ENCODE results near the gene USP38.
"Not testable (repeated sequence)": the region's sequence is repeated elsewhere in the genome, so short reads cannot be mapped to it uniquely, and the experiment has no call there.

The USP38 gene

DNA sequence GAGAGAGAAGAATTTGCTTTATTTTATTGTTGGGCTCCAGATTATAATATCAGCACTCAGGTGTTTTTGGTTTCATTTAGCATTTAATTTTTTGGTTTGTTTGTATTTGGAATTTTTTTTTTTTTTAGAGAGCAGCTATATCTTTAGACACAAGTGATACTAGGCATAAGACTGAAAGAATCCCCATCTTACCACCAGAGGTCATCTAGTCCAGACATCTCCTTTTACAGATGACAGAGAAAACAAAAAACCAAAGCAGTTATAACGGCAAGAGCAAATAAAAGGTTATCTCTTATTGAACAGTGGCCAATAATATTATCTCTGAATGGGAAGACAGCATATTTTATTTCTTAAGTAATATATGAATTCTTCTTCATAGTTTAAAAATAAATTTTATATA, 22.8 kb downstream of the USP38 start:
- no peak for DNase-seq

GRCh38 chr4:143212566-143212965, 27.8 kb downstream of the USP38 start:
- no peak for DNase-seq

DNA sequence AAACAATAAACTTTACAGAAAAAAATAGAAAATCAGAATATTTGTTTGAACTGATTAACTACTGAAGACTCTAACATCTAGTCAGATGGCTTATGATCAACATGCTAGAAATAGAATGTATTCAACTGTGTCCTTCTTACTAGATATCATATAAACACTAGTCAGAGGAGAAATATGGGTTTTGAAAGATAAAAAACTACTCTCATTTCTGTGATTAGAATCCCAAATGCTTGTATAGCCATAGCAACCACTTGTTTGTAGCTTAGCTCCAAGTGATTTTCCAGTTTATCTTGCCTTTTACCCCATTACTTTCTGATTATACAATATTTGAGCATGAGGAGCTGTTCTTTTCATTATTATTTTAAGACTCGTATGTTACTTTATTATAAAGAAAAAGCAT, 31.2 kb downstream of the USP38 start:
- no peak for DNase-seq

- no peak for DNase-seq
These were observed 39.5 kb downstream of the USP38 start for GRCh38 chr4:143224255-143224654.

DNA sequence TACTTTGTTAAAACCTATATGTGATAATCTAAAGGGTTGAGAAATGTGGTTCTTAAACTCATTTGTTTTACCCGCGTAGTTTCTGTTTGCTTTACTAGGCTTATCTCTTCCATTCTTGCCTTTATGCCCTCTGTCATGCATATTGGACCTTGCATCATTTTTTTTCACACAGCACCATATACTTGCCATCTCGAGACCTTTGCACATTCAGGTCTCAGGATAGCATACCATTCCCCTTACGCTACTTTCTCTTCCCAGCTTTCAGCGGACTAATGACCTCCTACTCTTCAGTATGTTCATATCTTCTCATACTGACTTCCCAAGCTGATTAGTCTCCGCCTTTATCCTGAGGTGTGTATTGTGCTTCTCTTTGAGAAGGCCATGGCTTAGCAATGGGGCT, 40.5 kb downstream of the USP38 start:
- DNase-seq: no peak

DNA sequence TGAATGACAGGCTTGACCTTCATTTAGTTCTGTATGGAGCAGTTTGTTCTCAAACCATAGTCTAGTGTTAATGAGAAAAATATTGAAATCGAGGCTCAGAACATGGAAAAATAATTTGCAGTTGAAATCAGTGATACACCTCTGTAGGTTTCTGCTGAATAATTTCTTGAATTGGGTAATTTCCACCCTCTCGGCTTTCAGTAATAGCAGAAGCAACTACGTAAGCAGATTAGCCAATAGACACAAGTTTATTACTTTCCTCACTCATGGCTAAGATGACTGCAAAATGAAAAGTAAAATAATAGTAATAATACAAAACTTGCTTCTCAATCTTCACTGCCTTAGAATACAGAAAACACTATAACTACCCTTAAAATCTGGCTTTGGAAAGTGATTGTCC, 46.0 kb downstream of the USP38 start:
- DNase-seq: no peak

- no peak for DNase-seq
These were observed 47.6 kb downstream of the USP38 start for GRCh38 chr4:143232277-143232676.

GRCh38 chr4:143234153-143234552, 49.4 kb downstream of the USP38 start:
- DNase-seq: no peak

DNA sequence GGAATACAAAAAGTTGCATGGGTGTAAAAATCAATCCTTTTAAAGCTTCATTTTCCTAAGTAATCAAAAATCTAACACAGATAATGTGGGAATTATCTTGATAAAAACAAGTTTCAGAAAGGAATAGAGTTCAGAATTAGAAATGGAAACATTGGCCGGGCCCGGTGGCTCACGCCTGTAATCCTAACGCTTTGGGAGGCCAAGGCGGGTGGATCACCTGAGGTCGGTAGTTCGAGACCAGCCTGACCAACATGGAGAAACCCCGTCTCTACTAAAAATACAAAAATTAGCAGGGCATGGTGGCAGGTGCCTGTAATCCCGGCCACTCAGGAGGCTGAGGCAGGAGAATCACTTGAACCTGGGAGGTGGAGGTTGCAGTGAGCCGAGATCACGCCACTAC, 52.5 kb downstream of the USP38 start:
- DNase-seq: not testable (repeated sequence)

DNA sequence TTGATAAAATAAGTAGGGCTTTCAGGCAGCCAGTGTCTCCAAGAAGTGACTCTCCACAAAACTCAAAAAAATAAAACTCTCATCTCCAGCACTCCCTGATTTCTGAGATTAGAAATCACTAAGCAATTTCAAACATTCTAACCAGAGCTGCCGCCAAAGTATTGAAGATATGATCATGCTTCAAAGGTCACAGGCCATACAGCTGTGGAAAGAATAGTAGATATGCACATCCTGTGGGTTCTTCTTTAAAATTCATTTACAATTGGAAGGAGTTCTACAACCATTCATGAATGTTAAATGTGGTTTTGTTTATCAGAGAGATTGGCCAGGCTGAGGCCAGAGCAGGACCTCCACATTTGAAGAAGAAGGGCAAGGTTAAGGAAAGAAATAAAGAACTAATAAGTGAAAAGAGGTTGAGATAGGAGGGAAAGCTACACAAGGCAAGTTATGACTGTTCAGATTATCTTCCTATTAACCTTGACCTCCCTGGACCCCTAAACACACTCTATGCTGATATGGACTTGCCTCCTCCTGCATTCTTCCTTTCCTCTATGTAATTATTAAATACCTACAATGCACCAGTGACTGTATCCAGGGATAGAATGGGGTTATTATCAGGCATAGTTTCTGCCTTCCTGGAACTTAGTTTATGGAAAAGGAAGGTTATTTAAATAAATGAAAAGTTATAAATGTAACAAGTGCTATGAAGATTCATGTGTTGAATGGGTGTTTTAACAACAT, 56.4 kb downstream of the USP38 start:
- DNase-seq: no peak

DNA sequence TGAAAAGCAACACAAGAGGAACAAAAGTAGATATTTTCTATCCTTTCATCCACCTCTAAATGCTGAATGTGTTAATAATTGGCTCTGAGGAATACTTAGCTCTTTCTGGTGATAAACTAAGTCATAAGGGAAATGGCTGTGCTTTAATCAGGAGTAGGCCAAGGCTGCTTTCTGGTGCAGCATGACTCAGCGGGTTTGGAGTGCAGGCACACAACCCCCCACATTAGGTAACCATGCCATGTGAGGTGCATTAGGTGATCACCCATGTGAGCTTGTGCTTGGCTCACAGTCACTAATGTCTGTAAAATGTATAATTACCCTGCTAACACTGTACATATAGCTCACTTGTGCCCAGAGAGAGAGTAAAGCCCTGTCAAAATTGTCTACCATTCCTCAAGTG, 57.2 kb downstream of the USP38 start:
- no peak for DNase-seq

DNA sequence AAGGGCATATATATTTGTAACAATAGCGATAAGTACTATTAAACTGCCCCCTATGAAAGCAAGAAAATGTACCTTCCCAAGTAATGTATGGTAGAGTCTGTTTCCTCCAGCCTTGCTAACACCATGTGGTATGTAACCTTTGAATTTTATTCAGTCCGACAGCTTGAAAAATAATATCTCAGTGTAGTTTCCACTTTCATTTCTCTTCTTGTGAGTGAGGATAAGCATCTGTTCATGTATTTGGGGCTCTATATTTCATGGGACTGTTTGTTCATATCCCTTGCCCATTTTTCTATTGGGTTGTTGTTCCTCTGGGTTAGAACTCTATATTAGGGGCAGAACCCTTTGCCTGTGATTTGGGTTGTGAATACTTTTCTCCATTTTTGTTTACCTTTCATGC, 58.3 kb downstream of the USP38 start:
- DNase-seq: no peak

DNA sequence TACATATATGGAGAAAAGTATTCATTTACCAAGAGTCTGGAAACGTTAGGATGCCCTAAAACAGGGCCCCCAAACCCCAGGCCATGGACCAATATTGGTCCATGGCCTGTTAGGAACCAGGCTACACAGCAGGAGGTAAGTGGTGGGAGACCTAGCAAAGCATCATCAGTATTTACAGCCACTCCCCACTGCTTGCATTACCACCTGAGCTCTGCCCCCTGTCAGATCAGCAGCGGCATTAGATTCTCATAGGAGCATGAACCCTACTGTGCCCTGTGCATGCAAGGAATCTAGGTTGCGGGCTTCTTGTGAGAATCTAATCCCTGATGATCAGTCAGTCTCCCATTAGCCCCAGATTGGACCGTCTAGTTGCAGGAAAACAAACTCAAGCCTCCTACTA, 62.3 kb downstream of the USP38 start:
- no peak for DNase-seq

GRCh38 chr4:143247866-143248265, 63.1 kb downstream of the USP38 start:
- no peak for DNase-seq

GRCh38 chr4:143248827-143249226, 64.1 kb downstream of the USP38 start:
- DNase-seq: no peak

DNA sequence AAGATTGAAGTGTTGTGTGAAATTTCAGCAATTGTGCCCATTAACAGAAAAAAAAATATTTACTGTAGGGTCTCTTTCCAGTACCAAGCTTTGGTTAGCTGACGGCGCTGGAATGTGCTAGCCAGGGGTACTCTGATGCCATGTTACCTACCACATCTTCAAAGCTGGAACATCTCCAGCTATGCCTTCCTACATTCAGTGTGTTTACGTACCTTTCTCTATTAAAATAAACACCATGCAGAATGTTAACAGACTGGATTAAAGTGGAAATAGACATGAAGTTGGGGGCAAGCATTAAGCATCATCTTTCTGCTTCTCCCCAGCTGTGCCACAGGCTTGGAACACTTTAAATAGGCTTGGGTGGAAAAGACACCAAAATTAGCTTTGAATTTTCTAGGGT, 65.9 kb downstream of the USP38 start:
- no peak for DNase-seq

- DNase-seq: no peak
These were observed 66.6 kb downstream of the USP38 start for GRCh38 chr4:143251348-143251747.

DNA sequence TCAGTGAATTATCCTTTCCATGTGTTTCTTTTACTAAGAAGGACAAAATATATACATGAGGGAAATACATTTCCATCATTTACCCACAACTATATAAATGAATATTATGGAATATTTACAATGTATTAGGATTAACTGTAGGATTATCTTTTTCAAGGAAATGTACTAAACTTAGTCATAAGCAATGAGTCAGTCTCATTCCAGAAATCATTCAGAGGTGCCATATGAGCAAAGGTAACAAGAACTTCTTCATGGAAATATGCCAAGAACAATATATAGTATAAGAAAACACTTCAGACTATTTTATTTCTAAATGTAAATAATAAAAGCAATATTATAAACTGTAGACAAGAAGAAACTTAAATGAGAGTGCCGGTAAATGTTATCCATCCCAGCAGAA, 67.1 kb downstream of the USP38 start:
- no peak for DNase-seq

DNA sequence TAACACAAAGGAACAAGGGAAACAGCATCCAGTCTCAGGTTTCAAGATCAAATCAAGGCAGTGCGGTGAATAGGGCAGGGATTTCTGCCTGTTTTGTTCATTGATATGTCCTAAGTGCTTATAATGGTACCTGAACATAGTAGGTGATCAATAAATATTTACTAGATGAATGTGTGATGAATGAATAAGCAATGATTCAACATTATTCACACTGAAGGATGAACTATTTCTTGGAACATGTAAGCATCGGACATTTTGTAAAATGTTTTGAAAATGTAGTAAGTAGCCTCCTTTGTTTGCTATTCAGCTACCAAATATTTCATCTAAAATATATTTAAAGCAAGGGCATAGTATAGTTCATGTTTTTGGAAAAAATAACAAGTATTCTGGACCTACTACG, 67.8 kb downstream of the USP38 start:
- no peak for DNase-seq

DNA sequence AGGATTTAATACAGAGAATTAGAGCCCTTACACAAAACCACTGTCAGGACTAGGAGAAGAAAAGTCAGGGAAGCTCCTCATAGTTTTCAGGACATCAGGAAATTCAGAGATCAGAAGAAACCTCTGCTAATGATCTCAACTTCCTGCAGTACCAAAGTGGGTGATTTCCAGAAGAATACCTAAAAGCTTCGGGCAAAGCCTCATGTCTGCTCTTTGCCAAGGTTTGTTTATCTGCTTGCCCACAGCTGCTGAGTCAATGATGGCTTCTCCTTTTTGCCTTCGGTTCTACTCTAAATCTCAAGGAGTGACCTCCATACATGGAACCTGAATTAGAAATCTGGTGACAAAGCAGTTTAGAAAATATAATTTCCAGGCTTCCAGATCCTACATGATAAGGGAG, 68.4 kb downstream of the USP38 start:
- DNase-seq: no peak

- no peak for DNase-seq
These were observed 69.9 kb downstream of the USP38 start for GRCh38 chr4:143254491-143255226.

GRCh38 chr4:143256456-143256855, 71.7 kb downstream of the USP38 start:
- DNase-seq: no peak

GRCh38 chr4:143257356-143257755, 72.6 kb downstream of the USP38 start:
- no peak for DNase-seq

- no peak for DNase-seq
These were observed 76.0 kb downstream of the USP38 start for GRCh38 chr4:143260750-143261149.

GRCh38 chr4:143262838-143263237, 78.1 kb downstream of the USP38 start:
- DNase-seq: no peak

Data from left hindlimb (tissue), 1 donor.